Measurements from ENCODE around the gene CHML.

The CHML gene

GRCh38 chr1:241644259-241644658 lies 4.1 kb upstream of the CHML start:
- DNase-seq, result no peak

- DNase-seq, result no peak
These were observed 2.4 kb upstream of the CHML start for GRCh38 chr1:241642593-241642944.

GRCh38 chr1:241641773-241642592 lies 1.8 kb upstream of the CHML start:
- DNase-seq, result no peak

- peak; percentile 87 for DNase-seq
These were observed 876 bp upstream of the CHML start for GRCh38 chr1:241640867-241641622.

GRCh38 chr1:241639623-241640148 lies 483 bp downstream of the CHML start:
- no peak for DNase-seq

GRCh38 chr1:241638909-241639622 lies 1.1 kb downstream of the CHML start:
- no peak for DNase-seq

- no peak for DNase-seq
These were observed 2.0 kb downstream of the CHML start for GRCh38 chr1:241638099-241638682.

- DNase-seq, result peak; percentile 53
These were observed 2.6 kb downstream of the CHML start for GRCh38 chr1:241637604-241638003.

- DNase-seq, result no peak
These were observed 3.1 kb downstream of the CHML start for GRCh38 chr1:241637046-241637590.

- no peak for DNase-seq
These were observed 3.9 kb downstream of the CHML start for GRCh38 chr1:241636291-241636690.

- DNase-seq, result no peak
These were observed 4.5 kb downstream of the CHML start for GRCh38 chr1:241635556-241636152.

GRCh38 chr1:241632987-241633386 lies 7.2 kb downstream of the CHML start:
- no peak for DNase-seq

GRCh38 chr1:241631674-241632073 lies 8.5 kb downstream of the CHML start:
- no peak for DNase-seq

- DNase-seq, result no peak
These were observed 9.3 kb downstream of the CHML start for GRCh38 chr1:241630899-241631298.

GRCh38 chr1:241630476-241630875 lies 9.7 kb downstream of the CHML start:
- DNase-seq, result no peak

GRCh38 chr1:241630005-241630404 lies 10.2 kb downstream of the CHML start:
- no peak for DNase-seq

- DNase-seq, result no peak
These were observed 12.5 kb downstream of the CHML start for GRCh38 chr1:241627453-241628259.

GRCh38 chr1:241624935-241625334 lies 15.2 kb downstream of the CHML start:
- no peak for DNase-seq

- DNase-seq, result no peak
These were observed 17.5 kb downstream of the CHML start for GRCh38 chr1:241622669-241623068.

GRCh38 chr1:241617426-241617825 lies 22.7 kb downstream of the CHML start:
- no peak for DNase-seq

Data from SIG-M5 (cell line).